NB4 (cell line): ENCODE data around the gene SUN2.

Experiments
- CTCF ChIP-seq: IDR thresholded peaks from one replicate; pipeline ENCODE4 v1.5.1; 2012; ENCODE audit warnings: low read depth, low read length
- MAX ChIP-seq: IDR thresholded peaks from 2 replicates; pipeline ENCODE4 v1.6.1; 2011; ENCODE audit warnings: low read depth, low read length
- MYC ChIP-seq: IDR thresholded peaks from 2 replicates; pipeline ENCODE4 v1.6.1; 2011; ENCODE audit warnings: low read depth, low read length
- POLR2A ChIP-seq: IDR thresholded peaks from 2 replicates; pipeline ENCODE4 v1.6.1; 2011; ENCODE audit warnings: mild to moderate bottlenecking; ENCODE audit not compliant: insufficient read length; ENCODE audit errors: extremely low read depth

- TF ChIP-seq POLR2A: no peak
- TF ChIP-seq CTCF: no peak
- no peak for TF ChIP-seq MAX
- TF ChIP-seq MYC: no peak
Measured at GRCh38 chr22:38789606-38790005, 33.8 kb upstream of the SUN2 start.
